Stimulated activated naive B cell treated with anti-CD40 and anti-IgM and Interleukin-4, amounts not matched to agents 10 μg/mL and 1 μg/mL and 100 μg/mL, for 72 hours (primary cell): ENCODE measurements around the gene CHERP.
"Not testable (repeated sequence)": the region's sequence is repeated elsewhere in the genome, so short reads cannot be mapped to it uniquely, and the experiment has no call there.

Experiments
- ATAC-seq, 2 donors: fragments of 150-1000 bp; cut with Tn5 transposase; replicated peaks; 2 replicates each; pipeline ENCODE4 v1.10.0; 2021; ENCODE audit warnings: moderate library complexity in 1 of 2
- DNase-seq: peaks from one replicate; pipeline ENCODE4 v3.0.0; 2021
- H3K27ac Mint-ChIP-seq: one replicate; pipeline ENCODE4 v1.8.0; 2022; ENCODE audit warnings: mild to moderate bottlenecking, mixed read lengths
- H3K27me3 Mint-ChIP-seq, 2 donors: one replicate each; pipeline ENCODE4 v1.8.0; 2022; ENCODE audit warnings: mixed read lengths in 2 of 2
- H3K36me3 Mint-ChIP-seq, 2 donors: one replicate each; pipeline ENCODE4 v1.8.0; 2022; ENCODE audit warnings: mixed read lengths in 2 of 2, mild to moderate bottlenecking in 1 of 2
- H3K4me1 Mint-ChIP-seq, 2 donors: one replicate each; pipeline ENCODE4 v1.8.0; 2022; ENCODE audit warnings: mixed read lengths in 2 of 2, mild to moderate bottlenecking in 1 of 2
- H3K4me3 Mint-ChIP-seq, 2 donors: one replicate each; pipeline ENCODE4 v1.8.0; 2022; ENCODE audit warnings: mild to moderate bottlenecking in 2 of 2, mixed read lengths in 2 of 2, moderate library complexity in 1 of 2
- H3K9me3 Mint-ChIP-seq, 2 donors: one replicate each; pipeline ENCODE4 v1.8.0; 2022; ENCODE audit warnings: mixed read lengths in 2 of 2, mild to moderate bottlenecking in 1 of 2

Gene CHERP

GRCh38 chr19:16508546-16508945 is 33.7 kb downstream of the CHERP start:
- DNase-seq = no peak
- Mint-ChIP-seq H3K27ac (no peak overlapping the region), H3K27me3 (no peaks in the 10 kb centered on the region), H3K9me3 (no peaks in the 10 kb centered on the region), H3K36me3 (peaks cover 27 to 34% of the 10 kb centered on the region in 2 donors), H3K4me3 (no peak overlapping the region), H3K4me1 (peaks cover 0 to 1% of the 10 kb centered on the region in 2 donors)
- no peak for ATAC-seq

GRCh38 chr19:16506961-16507360 is 35.3 kb downstream of the CHERP start:
- H3K36me3 Mint-ChIP-seq = peaks cover 23 to 31% of the 10 kb centered on the region in 2 donors
- H3K4me3 Mint-ChIP-seq = no peak overlapping the region
- H3K9me3 Mint-ChIP-seq = no peaks in the 10 kb centered on the region
- no peaks in the 10 kb centered on the region for H3K27me3 Mint-ChIP-seq
- DNase-seq (no peak), ATAC-seq (no peak)
- H3K27ac Mint-ChIP-seq = no peak overlapping the region
- H3K4me1 Mint-ChIP-seq = peaks cover 0 to 1% of the 10 kb centered on the region in 2 donors

GRCh38 chr19:16506161-16506560 is 36.1 kb downstream of the CHERP start:
- not testable (repeated sequence) for H3K27ac Mint-ChIP-seq

GRCh38 chr19:16504271-16504670 is 38.0 kb downstream of the CHERP start:
- Mint-ChIP-seq H3K27ac (no peak overlapping the region), H3K36me3 (peaks cover 17 to 24% of the 10 kb centered on the region in 2 donors), H3K27me3 (no peaks in the 10 kb centered on the region), H3K4me1 (peaks cover 0 to 2% of the 10 kb centered on the region in 2 donors), H3K9me3 (no peaks in the 10 kb centered on the region), H3K4me3 (no peak overlapping the region)
- ATAC-seq (no peak), DNase-seq (no peak)

More at GRCh38 chr19:16506161-16506560, 36.1 kb downstream of the CHERP start:
- not testable (repeated sequence) for ATAC-seq, H3K27me3 Mint-ChIP-seq, H3K9me3 Mint-ChIP-seq, H3K4me3 Mint-ChIP-seq, DNase-seq, H3K4me1 Mint-ChIP-seq
- H3K36me3 Mint-ChIP-seq = peaks cover 22 to 29% of the 10 kb centered on the region in 2 donors

- Mint-ChIP-seq H3K4me1 (peaks cover 9 to 28% of the 10 kb centered on the region in 2 donors), H3K27me3 (no peaks in the 10 kb centered on the region), H3K9me3 (no peaks in the 10 kb centered on the region), H3K27ac (no peak overlapping the region), H3K36me3 (peaks cover 9 to 13% of the 10 kb centered on the region in 2 donors), H3K4me3 (peak overlapping the region in 1 of 2 donors; percentile 50)
- no peak for ATAC-seq
- no peak for DNase-seq
Observed at GRCh38 chr19:16497837-16498236, 44.4 kb downstream of the CHERP start.

- Mint-ChIP-seq H3K27ac (peak overlapping the region; percentile 91), H3K9me3 (no peaks in the 10 kb centered on the region), H3K4me3 (peak overlapping the region; percentile 90 to 95), H3K36me3 (peaks cover 6 to 9% of the 10 kb centered on the region in 2 donors), H3K27me3 (no peaks in the 10 kb centered on the region), H3K4me1 (peaks cover 9 to 28% of the 10 kb centered on the region in 2 donors)
- no peak for DNase-seq
- ATAC-seq = no peak
Observed at GRCh38 chr19:16497042-16497441, 45.2 kb downstream of the CHERP start.

- H3K4me3 Mint-ChIP-seq = peak overlapping the region; percentile 90 to 95
- DNase-seq (no peak), ATAC-seq (no peak)
- peak overlapping the region; percentile 91 for H3K27ac Mint-ChIP-seq
- H3K36me3 Mint-ChIP-seq = peaks cover 6 to 9% of the 10 kb centered on the region in 2 donors
- no peaks in the 10 kb centered on the region for H3K9me3 Mint-ChIP-seq
- peaks cover 9 to 28% of the 10 kb centered on the region in 2 donors for H3K4me1 Mint-ChIP-seq
- H3K27me3 Mint-ChIP-seq = no peaks in the 10 kb centered on the region
Observed at GRCh38 chr19:16496613-16496983, 45.6 kb downstream of the CHERP start.

GRCh38 chr19:16495982-16496612 is 46.1 kb downstream of the CHERP start, which contains the start of the genes C19orf44 and CALR3:
C19orf44 (plus strand) TSS chr19:16496394; CDS start chr19:16500793, 4,399 bp downstream.
CALR3 (minus strand) TSS chr19:16496167; CDS start chr19:16496129, 38 bp downstream.
- DNase-seq = peak; percentile 98
- H3K27ac Mint-ChIP-seq = peak within 1 kb of the TSS; percentile 91
- peak within 1 kb of the TSS; percentile 90 to 95 for H3K4me3 Mint-ChIP-seq
- H3K9me3 Mint-ChIP-seq = no peaks in the 10 kb centered on the region
- peaks cover 4 to 6% of the 10 kb centered on the region in 2 donors for H3K36me3 Mint-ChIP-seq
- no peaks in the 10 kb centered on the region for H3K27me3 Mint-ChIP-seq
- ATAC-seq = peak; percentile 97 to 98
- peaks cover 7 to 28% of the 10 kb centered on the region in 2 donors for H3K4me1 Mint-ChIP-seq

DNA sequence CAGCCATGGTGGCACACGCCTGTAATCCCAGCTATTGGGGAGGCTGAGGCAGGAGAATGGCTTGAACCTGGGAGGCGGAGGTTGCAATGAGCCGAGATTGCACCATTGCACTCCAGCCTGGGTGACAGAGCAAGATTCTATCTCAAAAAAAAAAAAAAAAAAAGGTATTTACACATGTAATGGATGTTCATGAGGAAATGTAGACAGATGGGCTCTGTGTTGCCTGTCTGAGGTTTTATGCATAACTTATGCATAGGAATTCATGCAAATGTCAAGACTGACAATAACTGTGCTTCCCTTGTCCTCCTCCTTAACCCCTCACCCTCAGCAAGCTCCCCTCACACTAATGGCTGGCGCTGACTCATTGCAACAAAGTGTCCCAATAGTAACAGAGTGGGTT is 55.8 kb downstream of the CHERP start:
- not testable (repeated sequence) for H3K27ac Mint-ChIP-seq, H3K4me3 Mint-ChIP-seq, ATAC-seq, H3K36me3 Mint-ChIP-seq, H3K9me3 Mint-ChIP-seq, H3K4me1 Mint-ChIP-seq, DNase-seq, H3K27me3 Mint-ChIP-seq

DNA sequence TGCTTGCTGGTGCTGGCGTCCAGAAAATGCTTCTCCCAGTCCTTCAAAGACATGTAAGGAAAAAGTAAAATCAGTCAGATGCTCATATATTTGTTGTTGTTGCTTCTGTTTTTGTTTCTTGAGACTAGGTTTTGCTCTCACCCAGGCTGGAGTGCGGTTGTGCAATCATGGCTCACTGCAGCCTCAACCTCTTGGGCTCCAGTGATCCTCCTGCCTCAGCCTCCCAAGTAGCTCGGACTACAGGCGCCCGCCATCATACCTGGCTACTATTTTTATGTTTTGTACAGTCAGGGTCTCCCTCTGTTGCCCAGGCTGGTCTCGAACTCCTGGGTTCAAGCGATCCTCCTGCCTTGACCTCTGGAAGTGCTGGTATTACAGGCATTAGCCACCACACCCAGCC is 59.5 kb downstream of the CHERP start:
- H3K4me3 Mint-ChIP-seq = no peak overlapping the region
- H3K27me3 Mint-ChIP-seq = no peaks in the 10 kb centered on the region
- no peaks in the 10 kb centered on the region for H3K36me3 Mint-ChIP-seq
- no peaks in the 10 kb centered on the region for H3K9me3 Mint-ChIP-seq
- DNase-seq (no peak), ATAC-seq (no peak)
- H3K27ac Mint-ChIP-seq = no peak overlapping the region
- no peaks in the 10 kb centered on the region for H3K4me1 Mint-ChIP-seq

DNA sequence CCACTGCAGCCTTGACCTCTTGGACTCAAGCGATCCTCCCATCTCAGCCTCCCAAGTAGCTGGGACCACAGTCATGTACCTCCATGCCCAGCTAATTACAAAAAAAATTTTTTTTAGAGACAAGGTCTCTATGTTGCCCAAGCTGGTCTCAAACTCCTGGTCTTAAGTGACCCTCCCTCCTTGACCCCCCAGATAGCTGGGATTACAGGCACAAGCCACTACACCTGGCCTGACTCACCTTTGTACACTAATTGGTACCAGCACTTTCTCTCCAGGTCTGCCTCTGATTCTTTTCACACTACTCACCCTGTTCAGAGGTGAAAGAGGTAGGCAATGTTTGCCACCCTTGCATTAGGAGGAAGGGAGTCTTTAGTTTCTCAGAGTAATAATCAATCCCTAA is 64.9 kb downstream of the CHERP start:
- Mint-ChIP-seq H3K27ac (no peak overlapping the region), H3K4me3 (no peak overlapping the region), H3K9me3 (no peaks in the 10 kb centered on the region), H3K4me1 (peaks cover 3 to 7% of the 10 kb centered on the region in 2 donors), H3K27me3 (no peaks in the 10 kb centered on the region), H3K36me3 (no peaks in the 10 kb centered on the region)
- ATAC-seq (no peak), DNase-seq (no peak)

- Mint-ChIP-seq H3K9me3 (no peaks in the 10 kb centered on the region), H3K4me3 (no peak overlapping the region), H3K36me3 (no peaks in the 10 kb centered on the region), H3K27me3 (no peaks in the 10 kb centered on the region), H3K4me1 (peaks cover 3 to 7% of the 10 kb centered on the region in 2 donors), H3K27ac (no peak overlapping the region)
- DNase-seq (no peak), ATAC-seq (no peak)
Observed at GRCh38 chr19:16476401-16476800, 65.8 kb downstream of the CHERP start.

DNA sequence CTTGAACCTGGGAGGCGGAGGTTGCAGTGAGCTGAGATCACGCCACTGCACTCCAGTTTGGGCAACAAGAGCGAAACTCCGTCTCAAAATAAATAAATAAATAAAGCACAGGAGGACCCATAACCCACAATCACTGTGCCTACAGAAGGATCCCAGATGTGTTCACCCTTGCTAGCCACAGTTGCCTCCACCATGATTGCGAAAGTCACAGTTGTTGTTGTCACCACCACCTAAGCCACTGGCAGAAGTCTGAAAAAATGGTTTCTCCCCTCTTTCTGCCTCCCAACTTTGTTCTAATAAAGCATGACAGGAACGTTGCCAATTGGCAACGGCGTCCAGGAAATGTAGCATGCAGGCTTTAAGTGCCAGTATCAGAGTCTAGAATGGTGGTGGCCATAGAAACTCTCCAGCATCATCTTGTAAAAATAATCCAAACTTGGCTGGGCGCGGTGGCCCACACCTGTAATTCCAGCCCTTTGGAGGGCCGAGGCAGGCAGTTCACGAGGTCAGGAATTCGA is 68.3 kb downstream of the CHERP start:
- DNase-seq = no peak
- H3K27me3 Mint-ChIP-seq = no peaks in the 10 kb centered on the region
- no peak overlapping the region for H3K27ac Mint-ChIP-seq
- H3K36me3 Mint-ChIP-seq = peaks cover 0 to 4% of the 10 kb centered on the region in 2 donors
- H3K9me3 Mint-ChIP-seq = no peaks in the 10 kb centered on the region
- ATAC-seq = no peak
- no peak overlapping the region for H3K4me3 Mint-ChIP-seq
- peaks cover 16 to 25% of the 10 kb centered on the region in 2 donors for H3K4me1 Mint-ChIP-seq

DNA sequence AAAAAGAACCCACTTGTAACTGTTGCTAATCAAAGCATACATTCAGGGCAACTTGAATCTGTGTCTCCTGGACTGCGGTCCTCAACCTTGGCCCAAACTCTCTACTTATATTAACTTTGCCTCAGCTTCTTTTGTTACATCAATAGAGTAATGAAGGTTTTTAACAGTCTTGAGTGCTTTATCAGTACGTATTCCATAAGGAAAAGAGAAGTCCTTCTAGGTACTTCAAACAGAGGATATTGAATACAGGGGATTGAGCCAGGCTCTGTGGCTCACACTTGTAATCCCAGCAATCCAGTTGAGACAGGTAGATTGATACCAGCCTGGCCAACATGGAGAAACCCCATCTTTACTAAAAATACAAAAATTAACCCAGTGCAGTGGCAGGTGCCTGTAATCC is 69.2 kb downstream of the CHERP start:
- Mint-ChIP-seq H3K4me1 (peaks cover 21 to 35% of the 10 kb centered on the region in 2 donors), H3K27me3 (no peaks in the 10 kb centered on the region), H3K9me3 (no peaks in the 10 kb centered on the region), H3K4me3 (peak overlapping the region in 1 of 2 donors; percentile 8), H3K27ac (peak overlapping the region; percentile 37), H3K36me3 (peaks cover 0 to 8% of the 10 kb centered on the region in 2 donors)
- no peak for ATAC-seq
- DNase-seq = no peak

GRCh38 chr19:16472559-16472899 is 69.7 kb downstream of the CHERP start:
- H3K9me3 Mint-ChIP-seq, H3K27me3 Mint-ChIP-seq, ATAC-seq, DNase-seq: not testable (repeated sequence)
- Mint-ChIP-seq H3K27ac (peak overlapping the region; percentile 88), H3K4me3 (peak overlapping the region; percentile 87 to 89), H3K4me1 (peaks cover 25 to 39% of the 10 kb centered on the region in 2 donors), H3K36me3 (peaks cover 0 to 13% of the 10 kb centered on the region in 2 donors)
